HepG2 (cell line): ENCODE measurements around the gene MUTYH. TPM values are rescaled to one million over a fixed set of nuclear protein-coding genes. Genes with fewer than 3 reads are reported as not detected.

Experiments used
- ATAC-seq: fragments of 200-7000 bp; cut with Tn5 transposase; 3 replicates; pipeline ENCODE4 v1.9.1; 2020; ENCODE audit warnings: mild to moderate bottlenecking, moderate library complexity
- BruUV-seq: library from RNA; stranded (reverse); fragments of 400-500 nt; replicated peaks from 2 replicates; lab custom pipeline; 2021; lab: Mats Ljungman, UMichigan
- CTCF ChIA-PET: fragments of 300-600 bp; formaldehyde crosslinking; extraction: SDS; loops from one replicate; lab custom pipeline; 2021; ENCODE audit warnings: low total read pairs, inconsistent platforms, low intra/inter-chr PET ratio; lab: Yijun Ruan, JAX
- POLR2A ChIA-PET: fragments of 350-600 bp; sonication (Branson Sonifier 250); formaldehyde crosslinking; loops from one replicate; lab custom pipeline; 2020; ENCODE audit warnings: antibody characterized with exemption, inconsistent platforms; lab: Yijun Ruan, JAX
- DNase-seq: peaks from one replicate; pipeline ENCODE4 v3.0.0-alpha.2; 2015; ENCODE audit warnings: low spot score
- FAIRE-seq: peaks from 3 replicates; lab custom pipeline; 2011; peaks lifted over from hg19 to GRCh38; lab: Jason Lieb, UNC
- H2AFZ ChIP-seq: one replicate; pipeline ENCODE4 v1.6.1; 2011; ENCODE audit warnings: low read length, inconsistent platforms
- H3K27ac ChIP-seq: fragments of 300-600 bp; 3 replicates; pipeline ENCODE4 v1.8.0; 2011; ENCODE audit warnings: mixed run types, mild to moderate bottlenecking, mixed read lengths, low read length, inconsistent platforms; ENCODE audit not compliant: insufficient read depth; ENCODE audit errors: extremely low read length
- H3K27me3 ChIP-seq, 2 experiments: fragments of 200-600 bp in 1 of 2; 2 replicates in 1 of 2; 3 replicates in 1 of 2; pipeline versions ENCODE4 v1.6.0 to v1.8.0; 2011; ENCODE audit warnings: low read length in 2 of 2, mild to moderate bottlenecking in 2 of 2, moderate library complexity in 2 of 2, inconsistent platforms in 1 of 2; ENCODE audit not compliant: insufficient read depth in 2 of 2, control insufficient read depth in 1 of 2
- H3K36me3 ChIP-seq, 2 experiments: fragments of 200-600 bp in 1 of 2; replicated peaks in 1 of 2; 2 replicates in 1 of 2; 3 replicates in 1 of 2; pipeline versions ENCODE4 v1.5.1 to v1.8.0; 2011; ENCODE audit warnings: low read length in 2 of 2, inconsistent platforms in 1 of 2; ENCODE audit not compliant: insufficient read depth in 2 of 2, control insufficient read depth in 1 of 2
- H3K4me1 ChIP-seq: 2 replicates; pipeline ENCODE4 v1.5.1; 2012; ENCODE audit warnings: low read length, inconsistent platforms; ENCODE audit not compliant: insufficient read depth
- H3K4me2 ChIP-seq: 2 replicates; pipeline ENCODE4 v1.6.0; 2011; ENCODE audit warnings: low read depth, low read length, inconsistent platforms
- H3K4me3 ChIP-seq, 3 experiments: fragments of 200-600 bp in 1 of 3; sonication (generic), shearing (Covaris generic) in 1 of 3; replicated peaks in 1 of 3; 2 replicates each; pipeline ENCODE4 v1.5.1; 2011 to 2016; ENCODE audit warnings: low read length in 3 of 3, inconsistent platforms in 2 of 3, low read depth in 2 of 3, mild to moderate bottlenecking in 2 of 3, control low read depth in 1 of 3, mixed read lengths in 1 of 3; ENCODE audit not compliant: insufficient read depth in 1 of 3
- H3K79me2 ChIP-seq: one replicate; pipeline ENCODE4 v1.6.1; 2011; ENCODE audit warnings: low read length, inconsistent platforms; ENCODE audit not compliant: insufficient read depth
- H3K9ac ChIP-seq: 2 replicates; pipeline ENCODE4 v1.6.0; 2011; ENCODE audit warnings: mild to moderate bottlenecking, low read depth, low read length, inconsistent platforms; ENCODE audit not compliant: insufficient read depth
- H3K9me3 ChIP-seq: 2 replicates; pipeline ENCODE4 v1.5.1; 2012; ENCODE audit warnings: mild to moderate bottlenecking, low read length
- H4K20me1 ChIP-seq: 2 replicates; pipeline ENCODE4 v1.6.0; 2011; ENCODE audit warnings: inconsistent platforms, mild to moderate bottlenecking, low read length, moderate library complexity; ENCODE audit not compliant: insufficient read depth
- HDAC2 ChIP-seq: sonication (generic); formaldehyde crosslinking; IDR thresholded peaks from 2 replicates; pipeline ENCODE4 v1.4.0; 2020; ENCODE audit warnings: missing genetic modification reagents
- JARID2 ChIP-seq: sonication (generic); formaldehyde crosslinking; IDR thresholded peaks from 2 replicates; pipeline ENCODE4 v1.8.1; 2023; ENCODE audit warnings: missing genetic modification reagents, inconsistent platforms; ENCODE audit not compliant: insufficient replicate concordance
- NBN ChIP-seq: fragments of 450-650 bp; conservative IDR thresholded peaks from 2 replicates; pipeline ENCODE4 v1.6.1; 2017
- NFYB ChIP-seq: sonication (generic); formaldehyde crosslinking; IDR thresholded peaks from 2 replicates; pipeline ENCODE4 v1.4.0; 2020; ENCODE audit warnings: missing genetic modification reagents
- RARA ChIP-seq: IDR thresholded peaks from 2 replicates; pipeline ENCODE4 v1.6.1; 2016; ENCODE audit warnings: missing genetic modification reagents, missing compliant biosample characterization
- SKI ChIP-seq: fragments of 450-650 bp; IDR thresholded peaks from one replicate; pipeline ENCODE4 v1.6.1; 2018; ENCODE audit warnings: mild to moderate bottlenecking; ENCODE audit not compliant: partially characterized antibody
- SRSF4 ChIP-seq: fragments of 200-400 bp; formaldehyde crosslinking; IDR thresholded peaks from one replicate; pipeline ENCODE4 v1.6.1; 2018; ENCODE audit warnings: mild to moderate bottlenecking, low read depth, low read length, moderate library complexity; ENCODE audit not compliant: poor library complexity, severe bottlenecking
- STAT5B ChIP-seq: sonication (generic); formaldehyde crosslinking; IDR thresholded peaks from 2 replicates; pipeline ENCODE4 v1.4.0; 2020; ENCODE audit warnings: missing genetic modification reagents
- ZFYVE20 ChIP-seq: sonication (generic); formaldehyde crosslinking; IDR thresholded peaks from 2 replicates; pipeline ENCODE4 v1.8.0; 2023; ENCODE audit warnings: low read depth, mild to moderate bottlenecking, moderate library complexity, missing genetic modification reagents, borderline replicate concordance
- ZNF143 ChIP-seq: sonication (generic); formaldehyde crosslinking; IDR thresholded peaks from 2 replicates; pipeline ENCODE4 v1.4.0; 2020; ENCODE audit warnings: missing genetic modification reagents
- ZNF18 ChIP-seq: sonication (generic); formaldehyde crosslinking; IDR thresholded peaks from 2 replicates; pipeline ENCODE4 v1.8.0; 2022; ENCODE audit warnings: mild to moderate bottlenecking, missing genetic modification reagents; ENCODE audit not compliant: insufficient replicate concordance
- ZNF430 ChIP-seq: sonication (generic); formaldehyde crosslinking; IDR thresholded peaks from 2 replicates; pipeline ENCODE4 v1.9.0; 2021; ENCODE audit warnings: mild to moderate bottlenecking, missing genetic modification reagents
- ZNF703 ChIP-seq: sonication (generic); formaldehyde crosslinking; IDR thresholded peaks from 2 replicates; pipeline ENCODE4 v1.5.1; 2020; ENCODE audit warnings: missing genetic modification reagents, mild to moderate bottlenecking, moderate library complexity, borderline replicate concordance
- WGBS: methylation state at CpG from one replicate; pipeline ENCODE4 v1.1.6; 2017; ENCODE audit warnings: low lambda C conversion rate; 5-methylcytosine and 5-hydroxymethylcytosine counted together
- in situ Hi-C: cut with HindIII; loops from 2 replicates; pipeline ENCODE4 v1.10.0; 2017; ENCODE audit warnings: low pct_unique_long_range_greater_than_20kb; ENCODE audit not compliant: extremely low pct_ligation_motif_present
- intact Hi-C: fragments of 100-400 bp; cut with micrococcal nuclease; formaldehyde crosslinking; loops from one replicate; pipeline ENCODE4 v1.10.0; 2022; ENCODE audit not compliant: unreplicated experiment
- polyA plus RNA-seq, 8 experiments: library from polyadenylated mRNA; depleted of rRNA in 3 of 8; stranded (reverse) in 7 of 8; unstranded in 1 of 8; fragments of >200 nt; fragmentation: Illumina TruSeq in 4 of 8; extraction: Trizol in 4 of 8; gene quantifications; 2 replicates each; pipeline versions ENCODE4 v1.2.1 to v1.2.3, GENCODE V29; 2011 to 2016; ENCODE audit warnings: low read depth in 4 of 8, missing spikeins in 1 of 8, mixed read lengths in 1 of 8; ENCODE audit not compliant: insufficient read depth in 1 of 8
- total RNA-seq, 5 experiments: library from RNA; depleted of rRNA; stranded (reverse); fragments of >200 nt; fragmentation: Illumina TruSeq; extraction: Trizol; gene quantifications; 2 replicates each; pipeline ENCODE4 v1.2.3, GENCODE V29; 2016; ENCODE audit warnings: low read depth in 1 of 5
- TF ChIP-seq, protein P1 (sequence below): IDR thresholded peaks from 2 replicates; pipeline ENCODE4 v1.6.1; 2018; ENCODE audit warnings: missing genetic modification reagents, mild to moderate bottlenecking, missing compliant biosample characterization
- TF ChIP-seq, protein P2 (sequence below): sonication (generic); formaldehyde crosslinking; IDR thresholded peaks from 2 replicates; pipeline ENCODE4 v1.5.0; 2020; ENCODE audit warnings: missing genetic modification reagents

Gene MUTYH
- total and polyA plus RNA-seq, 2 of the 13 experiments (the other 11 are each of a cell fraction or from before 2014, with no cell fraction given), result 16.3 to 17.1 TPM

- intact Hi-C loops, result no loop called here
- no peak overlapping the region for H3K4me2 ChIP-seq
- H3K27ac ChIP-seq, result no peak overlapping the region
- H3K36me3 ChIP-seq, result no peaks in the 10 kb centered on the region
- no peak for FAIRE-seq
- BruUV-seq, result no TSS peak
- no peak for ATAC-seq
- CTCF ChIA-PET, result no interaction called here
- POLR2A ChIA-PET, result no interaction called here
- no peaks in the 10 kb centered on the region for H3K79me2 ChIP-seq
- no peak for DNase-seq
- no peak overlapping the region for H3K9ac ChIP-seq
- WGBS, result 50% methylated on average over 4 of the region's 4 CpGs
- H4K20me1 ChIP-seq, result no peaks in the 10 kb centered on the region
- H3K4me3 ChIP-seq, result no peak overlapping the region
- no peaks in the 10 kb centered on the region for H3K9me3 ChIP-seq
- no peak overlapping the region for H2AFZ ChIP-seq
- peaks cover 30% of the 10 kb centered on the region for H3K4me1 ChIP-seq
- H3K27me3 ChIP-seq, result peaks cover 0 to 2% of the 10 kb centered on the region in 2 experiments; a peak in 1 of 5 replicates
- in situ Hi-C loops, result no loop called here
- TF ChIP-seq HDAC2 (CRISPR knock-in tag) (no peak), SKI (no peak), ZNF430 (CRISPR knock-in tag) (no peak), STAT5B (CRISPR knock-in tag) (no peak), NBN (no peak), NFYB (no peak), SRSF4 (no peak), ZNF703 (CRISPR knock-in tag) (no peak), ZNF143 (CRISPR knock-in tag) (no peak), ZNF18 (no peak), ZFYVE20 (no peak), JARID2 (CRISPR knock-in tag) (no peak), RARA (CRISPR knock-in tag) (no peak)
- TF ChIP-seq, protein P1, sequence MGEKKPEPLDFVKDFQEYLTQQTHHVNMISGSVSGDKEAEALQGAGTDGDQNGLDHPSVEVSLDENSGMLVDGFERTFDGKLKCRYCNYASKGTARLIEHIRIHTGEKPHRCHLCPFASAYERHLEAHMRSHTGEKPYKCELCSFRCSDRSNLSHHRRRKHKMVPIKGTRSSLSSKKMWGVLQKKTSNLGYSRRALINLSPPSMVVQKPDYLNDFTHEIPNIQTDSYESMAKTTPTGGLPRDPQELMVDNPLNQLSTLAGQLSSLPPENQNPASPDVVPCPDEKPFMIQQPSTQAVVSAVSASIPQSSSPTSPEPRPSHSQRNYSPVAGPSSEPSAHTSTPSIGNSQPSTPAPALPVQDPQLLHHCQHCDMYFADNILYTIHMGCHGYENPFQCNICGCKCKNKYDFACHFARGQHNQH, result no peak
- TF ChIP-seq, protein P2, sequence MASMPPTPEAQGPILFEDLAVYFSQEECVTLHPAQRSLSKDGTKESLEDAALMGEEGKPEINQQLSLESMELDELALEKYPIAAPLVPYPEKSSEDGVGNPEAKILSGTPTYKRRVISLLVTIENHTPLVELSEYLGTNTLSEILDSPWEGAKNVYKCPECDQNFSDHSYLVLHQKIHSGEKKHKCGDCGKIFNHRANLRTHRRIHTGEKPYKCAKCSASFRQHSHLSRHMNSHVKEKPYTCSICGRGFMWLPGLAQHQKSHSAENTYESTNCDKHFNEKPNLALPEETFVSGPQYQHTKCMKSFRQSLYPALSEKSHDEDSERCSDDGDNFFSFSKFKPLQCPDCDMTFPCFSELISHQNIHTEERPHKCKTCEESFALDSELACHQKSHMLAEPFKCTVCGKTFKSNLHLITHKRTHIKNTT (CRISPR knock-in tag), result no peak
Observed at GRCh38 chr1:45317166-45317565, 23.1 kb downstream of the MUTYH start.
